ENCODE data around the gene GOLM1. TPM values are rescaled to one million over a fixed set of nuclear protein-coding genes. Genes with fewer than 3 reads are reported as not detected.

Gene GOLM1
- total RNA-seq, 1 experiment from 2014 or later: 71.6 TPM

GRCh38 chr9:86091477-86091876, 7.9 kb downstream of the GOLM1 start:
- Histone ChIP-seq H3T11ph (ENCODE audit: low read length) (no peak overlapping the region), H3K14ac (ENCODE audit: insufficient read depth, low read length) (no peak overlapping the region), H3K4ac (ENCODE audit: low read depth, low read length) (no peak overlapping the region), H3K79me1 (ENCODE audit: insufficient read depth, low read depth, low read length, poor library complexity, severe bottlenecking) (no peaks in the 10 kb centered on the region), H2BK15ac (ENCODE audit: low read depth, low read length) (no peak overlapping the region), H3K79me2 (ENCODE audit: insufficient read depth, low read length) (peaks cover 4% of the 10 kb centered on the region; the same call in 1 of the 2 replicates), H3K56ac (ENCODE audit: insufficient read length, low read depth, low read length) (no peak overlapping the region), H3K9ac (ENCODE audit: extremely low read depth, insufficient read length, low read length) (no peak overlapping the region), H4K91ac (ENCODE audit: insufficient read length, low read depth, low read length) (no peak overlapping the region), H3K23ac (ENCODE audit: insufficient read length, low read depth, low read length) (no peak overlapping the region), H2BK120ac (ENCODE audit: low read depth, low read length, poor library complexity, severe bottlenecking) (no peak overlapping the region), H4K20me1 (ENCODE audit: control insufficient read depth, insufficient read depth, insufficient read length) (no peaks in the 10 kb centered on the region), H2BK20ac (ENCODE audit: low read depth, low read length, poor library complexity, severe bottlenecking) (no peak overlapping the region), H2BK5ac (ENCODE audit: insufficient read length, low read length) (no peak overlapping the region), H3K27ac (ENCODE audit: insufficient read length, low read depth, low read length) (no peak overlapping the region), H3K4me2 (ENCODE audit: insufficient read depth, insufficient read length, low read length) (no peak overlapping the region), H4K5ac (ENCODE audit: insufficient read length, low read depth, low read length) (no peak overlapping the region), H3K18ac (ENCODE audit: insufficient read length, low read depth, low read length) (no peak overlapping the region), H3K9me3 (ENCODE audit: control insufficient read depth, low read depth, low read length) (no peaks in the 10 kb centered on the region), H2AFZ (ENCODE audit: low read length) (no peak overlapping the region), H4K8ac (replicated peaks; ENCODE audit: insufficient read length, low read depth, low read length) (no peak overlapping the region), H3K27me3 (ENCODE audit: insufficient read depth, low read length) (no peaks in the 10 kb centered on the region), H3K4me1 (ENCODE audit: insufficient read depth, low read length) (no peaks in the 10 kb centered on the region; the same call in 1 of the 2 replicates), H3K23me2 (ENCODE audit: insufficient read length, low read depth, low read length, poor library complexity, severe bottlenecking) (no peaks in the 10 kb centered on the region), H2AK5ac (ENCODE audit: insufficient read length, low read length) (no peak overlapping the region), H2BK12ac (ENCODE audit: insufficient read length, low read depth, low read length) (no peak overlapping the region)
- Mint-ChIP-seq H3K4me1 (peaks cover 18 to 20% of the 10 kb centered on the region in 2 experiments), H3K4me3 (no peak overlapping the region), H3K27me3 (ENCODE audit: low read depth) (no peaks in the 10 kb centered on the region), H3K36me3 (ENCODE audit: insufficient read depth in 1 of 3, low read depth in 3 of 3) (peaks cover 13 to 61% (median 27%) of the 10 kb centered on the region in 3 experiments), H3K27ac (no peak overlapping the region), H3K9me3 (peaks cover 34 to 37% of the 10 kb centered on the region in 2 experiments)
- TF ChIP-seq CTCF (conservative IDR thresholded peaks at IDR 0.05): no peak
- WGBS (ENCODE audit: extremely low coverage, insufficient read length, low lambda C conversion rate): no CpG with 5 or more reads among the region's 3 CpGs
- DNase-seq: no peak

All from H9 (cell line).